ENCODE data around the gene ABCC4. TPM values are rescaled to one million over a fixed set of nuclear protein-coding genes. Genes with fewer than 3 reads are reported as not detected.

Gene ABCC4
- total RNA-seq, 1 experiment from 2014 or later: 17.7 TPM

DNA sequence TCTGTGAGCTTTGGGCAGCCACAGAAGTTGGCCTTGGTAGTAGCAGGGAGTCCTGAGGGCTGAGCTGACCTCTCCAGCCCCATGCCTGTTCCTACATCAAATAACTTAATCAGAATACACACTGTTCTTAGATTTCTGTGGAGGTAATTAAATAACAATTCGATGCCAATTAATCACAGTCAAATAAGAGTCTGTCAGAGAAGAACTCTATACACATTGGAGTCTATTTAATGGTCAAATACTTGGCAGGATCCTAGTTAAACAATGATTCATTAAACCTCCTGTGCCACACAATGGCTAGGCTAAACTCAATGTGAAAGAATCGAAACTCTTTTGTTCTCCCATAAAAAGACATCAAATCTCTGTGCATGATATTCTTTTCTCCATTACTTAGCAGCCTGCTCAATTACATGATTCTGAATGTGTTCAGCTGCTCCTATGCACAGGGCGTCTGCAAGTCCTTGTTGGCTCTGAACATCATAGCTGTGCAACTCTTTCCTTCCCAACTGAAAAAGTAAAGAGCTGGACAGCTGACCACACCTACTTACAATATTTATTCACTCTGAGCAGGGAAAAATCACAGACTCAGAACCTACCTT lies 173.1 kb downstream of the ABCC4 start:
- no peaks in the 10 kb centered on the region for H3K36me3 ChIP-seq (ENCODE audit: low read depth, low read length)
- peaks cover 45% of the 10 kb centered on the region for H3K4me1 ChIP-seq (ENCODE audit: insufficient read depth, low read length)
- TF ChIP-seq CTCF (conservative IDR thresholded peaks at IDR 0.05; ENCODE audit: low read depth, low read length) (no peak), EZH2 (IDR thresholded peaks at IDR 0.05; ENCODE audit: low read length, unreplicated experiment) (no peak), EZH2phosphoT487 (IDR thresholded peaks at IDR 0.05; ENCODE audit: borderline replicate concordance, low read length) (no peak)
- H4K20me1 ChIP-seq (ENCODE audit: low read length): no peaks in the 10 kb centered on the region
- H3K9me3 ChIP-seq (ENCODE audit: low read length): no peaks in the 10 kb centered on the region
- no peaks in the 10 kb centered on the region for H3K9me2 ChIP-seq (replicated peaks; ENCODE audit: low read length)
- DNase-seq (peak; percentile 83), ATAC-seq (peak; percentile 88)
- H2AFZ ChIP-seq (ENCODE audit: low read length): 0 out of 2 replicates have a peak overlapping the region, but pooled peaks have one; percentile 44
- H3K4me2 ChIP-seq (ENCODE audit: low read length): peak overlapping the region; percentile 77
- no peaks in the 10 kb centered on the region for H3K27me3 ChIP-seq (ENCODE audit: low read length)
- CTCF ChIA-PET: no interaction called here
- no peaks in the 10 kb centered on the region for H3F3A ChIP-seq (ENCODE audit: low read length, unreplicated experiment)
- peak overlapping the region; percentile 86 for H3K9ac ChIP-seq (ENCODE audit: low read length)
- H3K27ac ChIP-seq (ENCODE audit: low read length): peak overlapping the region; percentile 98
- no peaks in the 10 kb centered on the region for H3K79me2 ChIP-seq (ENCODE audit: low read length)
- peak overlapping the region; percentile 53 for H3K4me3 ChIP-seq (ENCODE audit: low read length)
- BruUV-seq (replicated peaks): TSS peak; percentile 49
- POLR2A ChIA-PET (ENCODE audit: unreplicated experiment): interaction anchor here (1.6 kb wide), 1 partner anchor 13 kb away, joined by 13 read pairs; no protein-coding TSS in a partner anchor
- intact Hi-C loops (cut with micrococcal nuclease): loop anchor here (1.0 to 2.0 kb wide), 4 partner anchors 13 to 28 kb away; no protein-coding TSS in a partner anchor

- H3K9me2 ChIP-seq (replicated peaks; ENCODE audit: low read length): no peaks in the 10 kb centered on the region
- H4K20me1 ChIP-seq (ENCODE audit: low read length): no peaks in the 10 kb centered on the region
- DNase-seq (peak; percentile 30), ATAC-seq (no peak)
- H3K4me3 ChIP-seq (ENCODE audit: low read length): no peak overlapping the region
- H3K4me1 ChIP-seq (ENCODE audit: insufficient read depth, low read length): peaks cover 65% of the 10 kb centered on the region
- no peak overlapping the region for H3K4me2 ChIP-seq (ENCODE audit: low read length)
- ChIA-PET CTCF (no interaction called here), POLR2A (ENCODE audit: unreplicated experiment) (no interaction called here)
- H3K27me3 ChIP-seq (ENCODE audit: low read length): no peaks in the 10 kb centered on the region
- H3K36me3 ChIP-seq (ENCODE audit: low read depth, low read length): no peaks in the 10 kb centered on the region
- H3K79me2 ChIP-seq (ENCODE audit: low read length): peaks cover 6% of the 10 kb centered on the region; the same call in 1 of the 2 replicates
- no peak overlapping the region for H2AFZ ChIP-seq (ENCODE audit: low read length)
- intact Hi-C loops (cut with micrococcal nuclease): no loop called here
- no peaks in the 10 kb centered on the region for H3K9me3 ChIP-seq (ENCODE audit: low read length)
- 0 out of 2 replicates have a peak overlapping the region, but pooled peaks have one; percentile 94 for H3K9ac ChIP-seq (ENCODE audit: low read length)
- BruUV-seq (replicated peaks): no TSS peak
- peaks cover 5% of the 10 kb centered on the region for H3F3A ChIP-seq (ENCODE audit: low read length, unreplicated experiment)
- TF ChIP-seq EZH2phosphoT487 (IDR thresholded peaks at IDR 0.05; ENCODE audit: borderline replicate concordance, low read length) (no peak), CTCF (conservative IDR thresholded peaks at IDR 0.05; ENCODE audit: low read depth, low read length) (no peak), EZH2 (IDR thresholded peaks at IDR 0.05; ENCODE audit: low read length, unreplicated experiment) (no peak)
- H3K27ac ChIP-seq (ENCODE audit: low read length): peak overlapping the region; percentile 36
Measured at GRCh38 chr13:95124959-95125358, 176.3 kb downstream of the ABCC4 start.

DNA sequence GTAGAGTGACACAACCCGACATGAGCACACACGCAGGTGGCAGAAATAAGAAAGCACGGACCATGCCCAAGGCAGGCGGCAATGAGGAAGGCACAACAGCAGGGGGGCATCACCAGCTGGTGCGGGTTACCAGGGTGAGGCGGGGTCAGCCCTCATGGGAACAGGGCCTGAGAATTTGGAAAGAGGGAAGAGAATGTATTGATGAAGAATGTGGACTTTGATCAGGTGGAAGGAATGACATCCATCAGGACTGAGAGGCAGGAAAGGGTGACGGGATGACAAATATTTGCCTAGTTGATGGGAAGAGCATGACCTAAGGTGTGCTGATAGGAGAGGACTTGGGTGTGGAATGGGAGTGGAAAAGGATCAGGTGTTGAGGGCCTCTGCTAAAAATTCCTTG lies 177.5 kb downstream of the ABCC4 start:
- DNase-seq (peak; percentile 45), ATAC-seq (no peak)
- peak overlapping the region; percentile 26; the same call in 1 of the 2 replicates for H3K4me2 ChIP-seq (ENCODE audit: low read length)
- no peaks in the 10 kb centered on the region for H4K20me1 ChIP-seq (ENCODE audit: low read length)
- CTCF ChIA-PET: no interaction called here
- peak overlapping the region; percentile 94 for H3K9ac ChIP-seq (ENCODE audit: low read length)
- no peak overlapping the region for H2AFZ ChIP-seq (ENCODE audit: low read length)
- H3K79me2 ChIP-seq (ENCODE audit: low read length): peaks cover 8% of the 10 kb centered on the region
- H3K4me3 ChIP-seq (ENCODE audit: low read length): no peak overlapping the region
- POLR2A ChIA-PET (ENCODE audit: unreplicated experiment): no interaction called here
- BruUV-seq (replicated peaks): no TSS peak
- no peaks in the 10 kb centered on the region for H3K27me3 ChIP-seq (ENCODE audit: low read length)
- H3F3A ChIP-seq (ENCODE audit: low read length, unreplicated experiment): peaks cover 5% of the 10 kb centered on the region
- H3K9me2 ChIP-seq (replicated peaks; ENCODE audit: low read length): no peaks in the 10 kb centered on the region
- no peaks in the 10 kb centered on the region for H3K9me3 ChIP-seq (ENCODE audit: low read length)
- no peaks in the 10 kb centered on the region for H3K36me3 ChIP-seq (ENCODE audit: low read depth, low read length)
- TF ChIP-seq CTCF (conservative IDR thresholded peaks at IDR 0.05; ENCODE audit: low read depth, low read length) (no peak), EZH2 (IDR thresholded peaks at IDR 0.05; ENCODE audit: low read length, unreplicated experiment) (no peak), EZH2phosphoT487 (IDR thresholded peaks at IDR 0.05; ENCODE audit: borderline replicate concordance, low read length) (no peak)
- intact Hi-C loops (cut with micrococcal nuclease): no loop called here
- H3K4me1 ChIP-seq (ENCODE audit: insufficient read depth, low read length): peaks cover 66% of the 10 kb centered on the region
- peak overlapping the region; percentile 100 for H3K27ac ChIP-seq (ENCODE audit: low read length)

Data from PC-3 (cell line).